GM10248 (cell line): ENCODE results near the gene MMP8.

ENCODE experiments used
- CTCF ChIA-PET: fragments of 300-600 bp; sonication (Branson Sonifier 250); formaldehyde crosslinking; extraction: SDS; loops from one replicate; lab custom pipeline; 2021; ENCODE audit warnings: antibody characterized with exemption; lab: Yijun Ruan, JAX
- POLR2A ChIA-PET: fragments of 350-650 bp; sonication (Branson Sonifier 250); formaldehyde crosslinking; extraction: SDS; loops from one replicate; lab custom pipeline; 2020; ENCODE audit warnings: antibody characterized with exemption; lab: Yijun Ruan, JAX
- DNase-seq: peaks from one replicate; pipeline ENCODE4 v3.0.0; 2012; ENCODE audit errors: extremely low spot score
- CTCF ChIP-seq: IDR thresholded peaks from 2 replicates; pipeline ENCODE4 v1.5.1; 2012; ENCODE audit warnings: mild to moderate bottlenecking, low read depth; ENCODE audit errors: extremely low read depth, missing control alignments, control extremely low read depth

MMP8 gene

DNA sequence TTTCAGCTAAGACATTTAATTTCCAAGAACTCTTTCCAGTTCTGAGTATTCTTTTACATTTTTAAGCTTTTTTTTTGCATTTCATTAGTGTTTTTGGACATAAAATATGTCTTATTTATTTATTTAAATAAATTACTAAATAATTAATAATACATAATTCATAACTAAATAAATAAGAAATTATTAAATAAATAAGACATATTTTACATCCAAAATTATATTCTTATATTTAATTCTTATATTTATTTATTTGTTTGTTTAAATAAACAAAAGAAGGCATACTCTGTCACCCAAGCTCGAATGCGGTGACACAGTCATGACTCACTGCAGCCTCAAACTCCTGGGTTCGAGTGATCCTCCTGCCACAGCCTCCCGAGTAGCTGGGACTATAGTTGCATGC is 16.1 kb downstream of the MMP8 start:
- POLR2A ChIA-PET, result no interaction called here
- CTCF ChIA-PET, result no interaction called here
- no peak for TF ChIP-seq CTCF
- no peak for DNase-seq

- no peak for DNase-seq
- no peak for TF ChIP-seq CTCF
- ChIA-PET POLR2A (no interaction called here), CTCF (no interaction called here)
Measured at GRCh38 chr11:102705626-102706025, 19.1 kb downstream of the MMP8 start, which contains the start of gene MMP27. Gene MMP27, minus strand, starts transcription at chr11:102705769. Its CDS starts 55 bp downstream, at chr11:102705714.

GRCh38 chr11:102704841-102705240 is 19.9 kb downstream of the MMP8 start:
- no peak for TF ChIP-seq CTCF
- no peak for DNase-seq
- CTCF ChIA-PET, result no interaction called here
- POLR2A ChIA-PET, result no interaction called here

- DNase-seq, result no peak
- no peak for TF ChIP-seq CTCF
- ChIA-PET CTCF (no interaction called here), POLR2A (no interaction called here)
Measured at GRCh38 chr11:102703826-102704493, 20.8 kb downstream of the MMP8 start.

DNA sequence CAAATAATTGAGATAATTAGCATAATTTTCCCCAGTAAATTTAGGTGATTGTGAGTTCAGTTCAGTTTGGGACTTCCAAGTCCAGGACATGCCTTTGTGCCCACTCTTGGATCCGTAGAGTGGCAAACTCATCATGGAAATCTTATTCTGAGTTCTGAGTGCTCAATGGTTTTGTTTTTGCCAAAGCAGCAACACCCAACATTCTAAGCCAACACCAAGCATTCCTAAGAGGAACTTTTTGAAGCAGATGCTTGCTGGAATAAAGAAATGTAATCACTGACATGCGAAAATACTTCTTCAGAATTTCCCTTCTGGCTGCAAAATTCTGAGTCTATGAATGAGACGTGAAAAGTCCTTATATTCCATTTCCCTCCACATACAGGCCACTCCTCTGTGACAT is 29.6 kb downstream of the MMP8 start:
- DNase-seq, result no peak
- POLR2A ChIA-PET, result no interaction called here
- no peak for TF ChIP-seq CTCF
- CTCF ChIA-PET, result interaction anchor here (1.4 kb wide), 1 partner anchor 9 kb away, joined by 3 read pairs; no protein-coding TSS in a partner anchor

DNA sequence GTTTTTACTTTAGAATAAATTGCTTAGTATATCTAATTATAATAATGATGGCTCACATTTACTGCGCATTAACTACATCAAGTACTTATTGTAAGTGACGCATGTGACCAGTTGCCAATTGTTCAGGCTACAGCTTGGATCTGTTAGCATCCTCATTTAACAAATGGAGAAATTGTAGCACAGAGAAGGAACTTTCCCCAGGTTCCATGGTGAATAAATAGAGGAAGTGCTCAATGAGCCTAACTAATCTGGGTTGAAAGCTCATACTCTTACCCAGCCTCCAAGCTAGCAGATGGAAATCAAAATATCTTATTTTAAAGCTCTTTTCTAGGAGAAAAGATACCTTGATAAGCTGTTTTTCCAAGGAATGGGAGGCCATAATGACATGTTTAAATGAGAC is 39.0 kb downstream of the MMP8 start:
- CTCF ChIA-PET, result interaction anchor here (0.6 to 2.4 kb wide), 4 partner anchors 9 to 20 kb away, joined by 3 to 9 read pairs (median 3); no protein-coding TSS in a partner anchor

More for the DNA sequence above, 39.0 kb downstream of the MMP8 start:
- POLR2A ChIA-PET, result no interaction called here
- no peak for TF ChIP-seq CTCF
- DNase-seq, result no peak
